Left ventricle myocardium superior (tissue), 1 donor: ENCODE results near the gene FMNL3. TPM values are rescaled to one million over a fixed set of nuclear protein-coding genes. Genes with fewer than 3 reads are reported as not detected.
"Not testable (repeated sequence)": the region's sequence is repeated elsewhere in the genome, so short reads cannot be mapped to it uniquely, and the experiment has no call there.

Source experiments
- ATAC-seq: fragments of 200-7000 bp; cut with Tn5 transposase; one replicate; pipeline ENCODE4 v1.9.1; 2020; ENCODE audit warnings: mild to moderate bottlenecking, moderate library complexity
- DNase-seq: peaks from one replicate; pipeline ENCODE4 v3.0.0-alpha.2; 2020
- intact Hi-C: fragments of 100-400 bp; cut with micrococcal nuclease; formaldehyde crosslinking; loops from one replicate; pipeline ENCODE4 v1.11.0; 2022
- total RNA-seq: library from RNA; stranded (reverse); fragmentation: NEBNext Ultra II Directional; extraction: Animal tissue kit (Norgen Biotek cat#: 25700); gene quantifications from one replicate; pipeline ENCODE4 v1.2.1, GENCODE V29; 2021
- donor health status: DM: no; HTN: yes; CAD: no; lungs with severe emphysema.

Gene FMNL3
- total RNA-seq, 1 donor from 2014 or later, result 11.3 TPM

DNA sequence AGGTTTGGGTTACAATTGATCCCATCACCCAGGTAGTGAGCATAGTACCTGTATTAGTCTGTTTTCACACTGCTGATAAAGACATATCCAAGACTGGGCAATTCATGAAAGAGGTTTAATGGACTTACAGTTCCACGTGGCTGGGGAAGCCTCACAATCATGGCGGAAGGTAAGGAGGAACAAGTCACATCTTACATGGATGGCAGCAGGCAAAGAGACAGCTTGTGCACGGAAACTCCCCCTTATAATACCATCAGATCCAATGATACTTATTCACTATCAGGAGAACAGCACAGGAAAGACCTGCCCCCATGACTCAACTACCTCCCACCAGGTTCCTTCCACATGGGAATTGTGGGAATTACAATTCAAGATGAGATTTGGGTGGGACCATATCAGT lies 14.2 kb upstream of the FMNL3 start:
- DNase-seq, intact Hi-C loops, ATAC-seq: not testable (repeated sequence)

- DNase-seq, result no peak
- intact Hi-C loops, result no loop called here
- no peak for ATAC-seq
Measured at GRCh38 chr12:49720214-49720613, 13.0 kb upstream of the FMNL3 start.

- DNase-seq, intact Hi-C loops, ATAC-seq: not testable (repeated sequence)
Measured at GRCh38 chr12:49717800-49718199, 10.6 kb upstream of the FMNL3 start.

GRCh38 chr12:49716553-49716952 lies 9.3 kb upstream of the FMNL3 start:
- ATAC-seq (no peak), DNase-seq (no peak)
- intact Hi-C loops, result no loop called here

GRCh38 chr12:49713952-49714351 lies 6.7 kb upstream of the FMNL3 start:
- DNase-seq, ATAC-seq, intact Hi-C loops: not testable (repeated sequence)

GRCh38 chr12:49708851-49709250 lies 1.6 kb upstream of the FMNL3 start:
- DNase-seq (no peak), ATAC-seq (no peak)
- intact Hi-C loops, result loop anchor here (5.0 kb wide), 1 partner anchor 67 kb away; no protein-coding TSS in a partner anchor

DNA sequence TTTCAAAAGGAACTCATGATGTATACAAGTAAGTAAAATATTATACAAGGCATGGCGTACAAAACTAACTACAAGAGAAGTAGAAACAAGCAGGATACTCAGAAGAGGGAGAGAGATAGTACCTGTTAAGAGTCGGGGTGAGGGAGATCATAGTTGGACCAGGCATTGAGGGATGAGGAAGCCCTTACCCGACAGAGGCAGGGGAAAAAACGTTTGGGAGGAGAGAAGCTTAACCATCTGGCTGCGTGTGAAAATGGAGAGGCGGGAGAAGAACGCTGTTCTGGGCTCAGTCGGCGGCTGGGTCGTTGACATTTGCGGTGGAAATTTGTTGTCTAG lies 575 bp upstream of the FMNL3 start:
- intact Hi-C loops, result loop anchor here (5.0 kb wide), 1 partner anchor 65 kb away; no protein-coding TSS in a partner anchor
- ATAC-seq, result no peak
- no peak for DNase-seq

DNA sequence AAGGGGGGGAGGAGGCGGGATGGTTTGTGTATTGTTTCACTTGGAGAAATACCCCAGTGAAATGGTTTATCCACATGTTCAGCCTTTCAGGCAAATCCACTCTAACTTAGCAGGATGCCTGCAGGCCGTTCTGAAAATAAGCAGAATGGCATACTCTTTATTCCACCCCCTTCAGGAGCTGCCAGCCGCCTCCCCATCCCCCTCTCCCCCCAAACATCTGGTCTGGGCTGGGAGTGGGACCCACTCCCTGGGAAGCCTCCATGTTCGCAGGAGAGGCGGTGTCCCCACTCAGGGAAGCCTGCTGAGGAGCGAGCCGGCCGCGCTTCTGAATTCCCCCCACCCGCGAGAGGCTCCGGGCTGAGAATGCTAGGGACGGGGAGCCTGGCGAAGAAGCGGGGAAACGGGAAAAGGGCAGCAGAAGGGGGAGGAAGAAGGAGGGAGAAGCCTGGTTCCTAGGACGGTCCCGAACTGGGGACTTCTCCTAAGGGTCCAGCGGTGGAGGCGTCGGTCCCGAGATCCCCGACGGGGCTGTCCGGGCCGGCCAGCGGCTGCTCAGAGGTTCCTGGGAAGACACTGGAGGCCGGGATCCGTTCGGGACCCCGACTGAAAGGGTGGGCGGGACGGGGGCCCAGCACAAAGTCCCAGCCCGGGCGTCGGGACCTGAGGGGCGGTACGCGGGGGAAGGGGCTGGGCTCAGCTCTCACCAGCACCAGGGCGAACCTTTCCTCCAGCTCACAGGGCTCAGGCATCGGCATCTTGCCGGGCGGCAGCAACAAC lies 666 bp downstream of the FMNL3 start:
- peak; percentile 46 for DNase-seq
- intact Hi-C loops, result loop anchor here (5.0 kb wide), 1 partner anchor 64 kb away; no protein-coding TSS in a partner anchor
- ATAC-seq, result peak; percentile 25

GRCh38 chr12:49705479-49706134 lies 1.6 kb downstream of the FMNL3 start:
- intact Hi-C loops, result loop anchor here (5.0 kb wide), 1 partner anchor 63 kb away; no protein-coding TSS in a partner anchor
- ATAC-seq, result peak; percentile 4

GRCh38 chr12:49703647-49704137 lies 3.5 kb downstream of the FMNL3 start:
- ATAC-seq, result no peak
- no peak for DNase-seq
- intact Hi-C loops, result no loop called here

More at GRCh38 chr12:49705479-49706134, 1.6 kb downstream of the FMNL3 start:
- DNase-seq, result peak; percentile 41

DNA sequence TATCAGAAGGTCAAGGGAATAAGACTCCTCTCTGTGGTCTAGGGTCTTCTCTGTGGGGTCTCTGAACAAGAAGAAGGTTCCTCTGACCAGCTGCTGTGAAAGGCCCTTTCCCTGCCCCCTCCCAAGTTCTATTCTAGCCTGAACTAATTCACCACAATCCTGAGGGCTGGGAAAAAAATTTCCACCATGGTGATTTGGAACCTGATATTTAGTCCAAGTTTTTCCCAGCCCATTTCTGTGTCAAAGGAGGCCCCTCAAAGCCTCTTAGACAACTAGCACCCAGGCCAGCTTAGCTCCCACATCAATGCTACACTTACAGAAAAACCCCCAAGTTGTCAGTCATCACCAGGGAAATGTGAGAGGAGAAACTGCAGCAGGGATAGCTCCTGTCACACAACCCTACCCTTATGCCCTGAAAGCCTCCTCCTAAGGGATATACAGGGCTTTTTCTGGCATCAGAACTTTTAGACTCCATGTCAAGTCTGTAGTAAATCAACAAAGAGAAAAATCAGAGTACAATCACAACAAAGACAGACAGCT lies 4.5 kb downstream of the FMNL3 start:
- intact Hi-C loops, result no loop called here
- ATAC-seq, result no peak
- no peak for DNase-seq

DNA sequence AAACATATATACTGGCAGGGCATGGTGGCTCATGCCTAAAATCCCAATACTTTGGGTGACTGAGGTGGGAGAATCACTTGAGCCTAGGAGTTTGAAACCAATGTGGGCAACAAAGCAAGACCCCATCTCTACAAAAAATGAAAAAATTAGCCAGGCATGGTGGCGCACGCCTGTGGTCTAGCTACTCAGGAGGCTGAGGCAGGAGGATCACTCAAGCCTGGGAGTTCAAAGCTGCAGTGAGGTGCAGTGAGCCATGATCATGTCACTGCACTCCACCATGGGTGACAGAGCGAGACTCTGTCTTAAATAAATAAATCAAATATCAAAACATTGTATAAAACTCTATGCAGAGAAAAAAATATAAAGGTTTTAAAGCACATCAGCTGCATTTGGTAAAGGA lies 5.2 kb downstream of the FMNL3 start:
- DNase-seq, result no peak
- intact Hi-C loops, result no loop called here
- ATAC-seq, result no peak

DNA sequence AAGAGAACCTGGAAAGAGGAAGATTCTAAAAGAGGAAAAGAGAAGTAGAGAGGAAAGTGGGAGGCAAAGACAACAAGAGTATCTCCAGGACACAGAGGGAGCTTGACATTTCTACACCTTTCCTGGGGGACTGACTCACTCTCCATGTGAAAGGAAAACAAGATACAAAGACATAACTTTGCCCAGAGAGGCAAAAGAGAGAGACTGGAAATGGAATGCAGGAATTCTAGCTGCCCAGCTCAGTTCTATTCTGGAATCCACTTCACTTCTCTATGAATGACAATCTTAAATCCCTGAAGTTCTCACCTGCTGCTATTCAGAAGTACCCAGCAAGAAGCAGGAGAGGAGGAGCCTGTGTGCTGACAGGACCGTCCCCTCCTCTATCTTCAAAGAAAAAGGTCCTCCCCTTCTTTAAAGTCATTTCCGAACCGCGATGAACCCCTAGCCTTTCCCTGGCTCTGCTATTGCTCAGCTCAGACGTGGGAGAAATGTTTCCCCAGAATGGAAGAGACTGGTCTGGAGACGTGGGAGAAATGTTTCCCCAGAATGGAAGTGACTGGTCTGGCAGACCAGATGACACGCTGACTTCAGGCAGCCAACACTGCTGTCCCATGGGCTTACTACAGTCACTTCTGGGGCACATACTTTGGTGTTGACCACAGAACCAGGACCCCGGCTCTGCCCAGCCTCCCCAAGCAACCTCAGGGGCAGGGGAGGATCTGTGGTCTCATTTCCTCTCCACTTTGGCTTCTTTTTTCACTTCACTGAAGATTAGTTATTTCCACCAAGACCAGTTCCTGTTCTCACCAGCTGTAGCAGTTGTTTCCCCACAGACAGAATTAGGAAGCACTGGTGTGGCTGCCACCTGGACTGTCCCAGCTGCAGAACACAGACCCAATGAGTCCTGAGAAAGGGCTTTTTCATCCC lies 8.3 kb downstream of the FMNL3 start:
- peak; percentile 77 for ATAC-seq
- intact Hi-C loops, result no loop called here
- peak; percentile 41 for DNase-seq

- intact Hi-C loops, result no loop called here
- ATAC-seq, result no peak
- DNase-seq, result no peak
Measured at GRCh38 chr12:49697808-49698207, 9.4 kb downstream of the FMNL3 start.

GRCh38 chr12:49696723-49697122 lies 10.5 kb downstream of the FMNL3 start:
- ATAC-seq (no peak), DNase-seq (no peak)
- intact Hi-C loops, result no loop called here

DNA sequence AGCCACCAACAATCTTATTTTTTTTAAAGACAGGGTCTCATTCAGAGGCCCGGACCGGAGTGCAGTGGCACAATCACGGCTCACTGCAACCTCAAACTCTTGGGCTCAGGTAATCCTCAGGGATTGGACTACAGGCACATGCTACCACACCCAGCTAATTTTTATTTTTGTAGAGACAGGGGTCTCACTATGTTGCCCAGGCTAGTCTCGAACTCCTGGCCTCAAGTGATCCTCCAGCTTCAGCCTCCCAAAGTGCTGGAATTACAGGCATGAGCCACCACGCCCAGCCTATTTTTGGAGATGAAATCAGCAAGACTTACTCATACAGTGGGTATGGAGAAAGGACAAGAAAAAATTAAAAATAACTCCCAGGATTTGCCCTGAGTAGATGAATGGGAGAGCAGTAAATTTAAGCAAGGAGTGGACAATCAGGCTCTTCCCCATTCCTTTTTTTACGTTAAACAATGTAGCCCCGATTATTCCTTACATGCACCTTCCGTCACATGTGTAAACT lies 13.2 kb downstream of the FMNL3 start:
- no peak for ATAC-seq
- intact Hi-C loops, result no loop called here
- no peak for DNase-seq

- intact Hi-C loops, result no loop called here
- ATAC-seq, result no peak
- no peak for DNase-seq
Measured at GRCh38 chr12:49692851-49693250, 14.4 kb downstream of the FMNL3 start.

DNA sequence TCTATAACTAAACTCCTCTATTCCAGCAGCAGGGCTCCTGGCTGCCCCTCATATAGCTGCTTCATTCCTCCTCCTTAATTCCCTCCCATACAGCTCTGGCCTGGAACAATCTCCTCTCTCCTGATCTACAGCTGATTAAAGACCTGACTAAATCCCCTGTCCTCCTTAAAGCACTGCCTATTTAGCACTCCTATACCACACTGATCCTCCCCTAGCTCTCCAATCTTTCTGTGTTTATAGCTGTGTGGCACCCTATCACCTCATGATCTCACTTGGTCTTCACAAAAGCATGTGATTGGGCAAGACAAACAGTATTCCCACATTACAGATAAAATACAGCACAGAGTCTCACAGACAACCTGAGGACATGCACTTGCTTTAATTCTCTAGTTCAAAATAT lies 17.4 kb downstream of the FMNL3 start:
- ATAC-seq (no peak), DNase-seq (no peak)
- intact Hi-C loops, result no loop called here

DNA sequence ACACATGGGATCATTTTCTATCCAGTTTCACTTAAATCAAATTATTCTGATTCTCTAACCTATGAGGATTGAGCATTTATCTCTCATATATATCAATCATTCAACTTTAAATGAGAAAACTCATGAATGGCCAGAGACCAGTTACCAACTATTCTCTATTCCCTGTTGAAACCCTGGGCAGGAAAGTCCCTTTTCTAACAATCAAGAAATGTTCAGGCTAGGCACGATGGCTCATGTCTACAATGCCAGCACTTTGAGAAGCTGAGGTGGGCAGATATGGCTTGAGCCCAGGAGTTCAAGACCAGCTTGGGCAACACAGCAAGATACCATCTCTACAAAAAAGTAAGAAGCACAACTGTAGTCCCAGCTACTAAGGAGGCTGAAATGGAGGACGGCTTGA lies 18.0 kb downstream of the FMNL3 start:
- intact Hi-C loops, result no loop called here
- ATAC-seq (no peak), DNase-seq (no peak)
